ENCODE measurements around the gene SLC44A5.

DNA sequence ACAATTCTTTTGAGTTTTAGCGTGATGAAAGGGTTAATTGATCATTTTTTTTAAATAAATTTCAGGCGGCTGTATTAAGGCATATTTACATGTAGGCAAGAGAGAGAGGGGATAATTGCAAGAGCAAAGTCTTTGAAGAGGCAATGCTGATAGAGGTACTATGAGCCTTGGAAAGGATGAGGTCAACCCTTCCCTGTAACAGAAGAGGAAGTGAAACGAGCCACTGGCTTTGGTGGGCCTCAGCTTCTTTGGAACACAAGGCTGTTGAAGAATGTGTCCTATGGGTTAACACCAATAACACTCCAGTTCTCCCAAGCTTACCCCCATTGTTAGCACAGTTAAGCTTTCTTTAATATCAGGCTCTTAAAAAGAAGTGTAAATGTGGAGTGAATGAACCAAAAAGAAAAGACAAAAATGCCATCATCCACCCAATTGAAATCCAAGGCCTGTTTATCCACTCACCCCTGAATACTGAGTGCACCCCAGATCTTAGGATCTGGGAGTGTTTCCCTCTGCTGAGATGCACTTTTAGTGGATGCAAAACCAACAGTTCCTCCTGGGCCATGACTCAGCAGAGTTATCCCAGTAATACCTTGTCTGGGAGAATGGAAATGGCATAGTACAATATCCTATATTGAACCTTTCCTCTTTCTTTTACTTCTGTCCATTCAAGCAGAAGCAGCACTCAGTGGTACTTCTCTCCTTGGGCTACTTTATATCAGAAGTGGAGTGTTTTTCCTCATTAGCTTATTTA, 216.4 kb downstream of the SLC44A5 start:
- TF ChIP-seq POLR2AphosphoS5 (IDR thresholded peaks at IDR 0.05; ENCODE audit: insufficient read depth in 1 of 2, low read depth in 1 of 2) (no peak), CTCF (IDR thresholded peaks at IDR 0.05) (no peak)
